GM12875 (cell line): ENCODE data around the gene NCOA3.

Source experiments
- H3K4me3 ChIP-seq: one replicate; pipeline ENCODE4 v1.5.1; 2011; ENCODE audit warnings: low read depth, low read length, control low read depth
- CTCF ChIP-seq: IDR thresholded peaks from 2 replicates; pipeline ENCODE4 v1.5.1; 2011; ENCODE audit warnings: low read depth, mild to moderate bottlenecking, control low read depth, inconsistent platforms, low read length, moderate library complexity, borderline replicate concordance; ENCODE audit not compliant: insufficient read depth

The NCOA3 gene

GRCh38 chr20:47543006-47543431 lies 41.3 kb downstream of the NCOA3 start:
- no peak overlapping the region for H3K4me3 ChIP-seq
- TF ChIP-seq CTCF = no peak

GRCh38 chr20:47544240-47544639 lies 42.6 kb downstream of the NCOA3 start:
- H3K4me3 ChIP-seq = no peak overlapping the region
- TF ChIP-seq CTCF = no peak

- TF ChIP-seq CTCF = no peak
- no peak overlapping the region for H3K4me3 ChIP-seq
Measured at GRCh38 chr20:47544852-47545251, 43.2 kb downstream of the NCOA3 start.

- TF ChIP-seq CTCF = no peak
- H3K4me3 ChIP-seq = no peak overlapping the region
Measured at GRCh38 chr20:47545499-47545898, 43.8 kb downstream of the NCOA3 start.

- no peak for TF ChIP-seq CTCF
- no peak overlapping the region for H3K4me3 ChIP-seq
Measured at GRCh38 chr20:47546184-47547033, 44.7 kb downstream of the NCOA3 start.

GRCh38 chr20:47547034-47547387 lies 45.3 kb downstream of the NCOA3 start:
- no peak for TF ChIP-seq CTCF
- H3K4me3 ChIP-seq = no peak overlapping the region

- TF ChIP-seq CTCF = no peak
- no peak overlapping the region for H3K4me3 ChIP-seq
Measured at GRCh38 chr20:47549671-47550070, 48.0 kb downstream of the NCOA3 start.
